ENCODE data around the gene CMYA5.

DNA sequence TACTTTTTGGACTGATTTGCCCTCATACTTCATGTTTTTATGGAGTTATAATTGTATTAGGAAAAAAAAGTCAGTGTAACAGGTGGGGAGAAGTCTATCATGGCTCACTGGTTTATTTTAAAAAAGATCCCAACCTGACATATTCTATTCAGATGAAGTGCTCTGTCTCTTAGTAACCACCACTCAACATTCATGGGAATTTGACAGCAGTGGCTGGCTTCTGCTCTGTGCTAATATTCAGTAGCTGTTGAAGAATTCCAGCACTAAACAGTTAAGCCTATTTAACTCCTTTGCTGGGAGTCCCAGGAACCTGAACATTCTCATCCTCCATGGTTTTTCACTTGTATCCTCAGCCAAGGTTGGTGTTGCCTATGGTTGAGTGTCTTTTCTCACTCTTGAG is 23.1 kb downstream of the CMYA5 start:
- no peak for TF ChIP-seq POLR2A (IDR thresholded peaks at IDR 0.05; ENCODE audit: low read length)
- no peak for TF ChIP-seq GATA1 (IDR thresholded peaks at IDR 0.05; ENCODE audit: low read depth, low read length)

All from erythroblast (primary cell).